ENCODE data around the gene SLC16A10. TPM values are rescaled to one million over a fixed set of nuclear protein-coding genes. Genes with fewer than 3 reads are reported as not detected.

The SLC16A10 gene
- total RNA-seq, 1 experiment from 2014 or later, result 0.18 TPM

- H3K4me1 ChIP-seq (ENCODE audit: control insufficient read depth, insufficient read depth, low read length), result peaks cover 6% of the 10 kb centered on the region; the same call in 1 of the 2 replicates
- peak overlapping the region in 1 of 2 experiments; percentile 52; a peak in 1 of 4 replicates for H3K4me3 ChIP-seq (ENCODE audit: low read depth in 2 of 2, low read length in 2 of 2)
- DNase-seq (ENCODE audit: low read depth, low spot score) (no peak), ATAC-seq (no peak)
- H3K36me3 ChIP-seq (ENCODE audit: control insufficient read depth, insufficient read depth, low read length), result no peaks in the 10 kb centered on the region
- TF ChIP-seq TCF7L2 (IDR thresholded peaks at IDR 0.05; ENCODE audit: low read depth, low read length), result no peak
- TF ChIP-seq, protein P1, sequence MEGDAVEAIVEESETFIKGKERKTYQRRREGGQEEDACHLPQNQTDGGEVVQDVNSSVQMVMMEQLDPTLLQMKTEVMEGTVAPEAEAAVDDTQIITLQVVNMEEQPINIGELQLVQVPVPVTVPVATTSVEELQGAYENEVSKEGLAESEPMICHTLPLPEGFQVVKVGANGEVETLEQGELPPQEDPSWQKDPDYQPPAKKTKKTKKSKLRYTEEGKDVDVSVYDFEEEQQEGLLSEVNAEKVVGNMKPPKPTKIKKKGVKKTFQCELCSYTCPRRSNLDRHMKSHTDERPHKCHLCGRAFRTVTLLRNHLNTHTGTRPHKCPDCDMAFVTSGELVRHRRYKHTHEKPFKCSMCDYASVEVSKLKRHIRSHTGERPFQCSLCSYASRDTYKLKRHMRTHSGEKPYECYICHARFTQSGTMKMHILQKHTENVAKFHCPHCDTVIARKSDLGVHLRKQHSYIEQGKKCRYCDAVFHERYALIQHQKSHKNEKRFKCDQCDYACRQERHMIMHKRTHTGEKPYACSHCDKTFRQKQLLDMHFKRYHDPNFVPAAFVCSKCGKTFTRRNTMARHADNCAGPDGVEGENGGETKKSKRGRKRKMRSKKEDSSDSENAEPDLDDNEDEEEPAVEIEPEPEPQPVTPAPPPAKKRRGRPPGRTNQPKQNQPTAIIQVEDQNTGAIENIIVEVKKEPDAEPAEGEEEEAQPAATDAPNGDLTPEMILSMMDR (IDR thresholded peaks at IDR 0.05), result no peak
- no peak for TF ChIP-seq POLR2AphosphoS5 (IDR thresholded peaks at IDR 0.05; ENCODE audit: low read depth, low read length)
- TF ChIP-seq REST (IDR thresholded peaks at IDR 0.05; ENCODE audit: insufficient read depth in 1 of 2, low read depth in 2 of 2, low read length in 1 of 2), result no peak
- TF ChIP-seq SIN3A (IDR thresholded peaks at IDR 0.05; ENCODE audit: borderline replicate concordance, insufficient read depth, low read depth, low read length), result no peak
- ChIA-PET POLR2A (no interaction called here), CTCF (interaction anchor here (0.5 kb wide), 1 partner anchor 93 kb away, joined by 5 read pairs; no protein-coding TSS in a partner anchor)
- in situ Hi-C loops (cut with HindIII; ENCODE audit: low pct_unique_long_range_greater_than_20kb, low sequenced_read_pairs) (no loop called here), intact Hi-C loops (cut with micrococcal nuclease; ENCODE audit: unreplicated experiment) (no loop called here)
- H3K27me3 ChIP-seq (ENCODE audit: control insufficient read depth, insufficient read depth, low read length), result peaks cover 58% of the 10 kb centered on the region
- H3K9me3 ChIP-seq (ENCODE audit: control insufficient read depth, insufficient read depth, low read depth, low read length), result no peaks in the 10 kb centered on the region
- BruUV-seq (replicated peaks), result no TSS peak
- H3K27ac ChIP-seq (ENCODE audit: low read length), result no peak overlapping the region
These were observed 1.3 kb downstream of the SLC16A10 start for GRCh38 chr6:111088668-111089003.

- H3K9me3 ChIP-seq (ENCODE audit: control insufficient read depth, insufficient read depth, low read depth, low read length), result no peaks in the 10 kb centered on the region
- H3K4me1 ChIP-seq (ENCODE audit: control insufficient read depth, insufficient read depth, low read length), result peaks cover 6% of the 10 kb centered on the region; the same call in 1 of the 2 replicates
- BruUV-seq (replicated peaks), result no TSS peak
- peaks cover 61% of the 10 kb centered on the region for H3K27me3 ChIP-seq (ENCODE audit: control insufficient read depth, insufficient read depth, low read length)
- ATAC-seq (no peak), DNase-seq (ENCODE audit: low read depth, low spot score) (no peak)
- in situ Hi-C loops (cut with HindIII; ENCODE audit: low pct_unique_long_range_greater_than_20kb, low sequenced_read_pairs), result loop anchor here (10.0 kb wide), 1 partner anchor 106 kb away; the partner anchor contains the start of gene RPF2
- ChIA-PET POLR2A (no interaction called here), CTCF (no interaction called here)
- intact Hi-C loops (cut with micrococcal nuclease; ENCODE audit: unreplicated experiment), result no loop called here
- no peaks in the 10 kb centered on the region for H3K36me3 ChIP-seq (ENCODE audit: control insufficient read depth, insufficient read depth, low read length)
- no peak overlapping the region for H3K4me3 ChIP-seq (ENCODE audit: low read depth in 2 of 2, low read length in 2 of 2)
- no peak overlapping the region for H3K27ac ChIP-seq (ENCODE audit: low read length)
- no peak for TF ChIP-seq POLR2AphosphoS5 (IDR thresholded peaks at IDR 0.05; ENCODE audit: low read depth, low read length)
- TF ChIP-seq SIN3A (IDR thresholded peaks at IDR 0.05; ENCODE audit: borderline replicate concordance, insufficient read depth, low read depth, low read length), result no peak
- TF ChIP-seq TCF7L2 (IDR thresholded peaks at IDR 0.05; ENCODE audit: low read depth, low read length), result no peak
- TF ChIP-seq REST (IDR thresholded peaks at IDR 0.05; ENCODE audit: insufficient read depth in 1 of 2, low read depth in 2 of 2, low read length in 1 of 2), result no peak
These were observed 3.5 kb downstream of the SLC16A10 start for GRCh38 chr6:111090766-111091165.
